Stimulated activated CD4-positive, alpha-beta T cell treated with anti-CD3 and anti-CD28 coated beads, Interleukin-4, amount 100 ng/mL, for 4 hours (primary cell): Measurements from ENCODE around the gene SMYD2.

Source experiments
- DNase-seq, 2 experiments: peaks; one replicate each; pipeline ENCODE4 v3.0.0-alpha.2; 2020

The SMYD2 gene

GRCh38 chr1:214303141-214303930 is 22.4 kb downstream of the SMYD2 start:
- DNase-seq = no peak

GRCh38 chr1:214305164-214305751 is 24.3 kb downstream of the SMYD2 start:
- no peak for DNase-seq

DNA sequence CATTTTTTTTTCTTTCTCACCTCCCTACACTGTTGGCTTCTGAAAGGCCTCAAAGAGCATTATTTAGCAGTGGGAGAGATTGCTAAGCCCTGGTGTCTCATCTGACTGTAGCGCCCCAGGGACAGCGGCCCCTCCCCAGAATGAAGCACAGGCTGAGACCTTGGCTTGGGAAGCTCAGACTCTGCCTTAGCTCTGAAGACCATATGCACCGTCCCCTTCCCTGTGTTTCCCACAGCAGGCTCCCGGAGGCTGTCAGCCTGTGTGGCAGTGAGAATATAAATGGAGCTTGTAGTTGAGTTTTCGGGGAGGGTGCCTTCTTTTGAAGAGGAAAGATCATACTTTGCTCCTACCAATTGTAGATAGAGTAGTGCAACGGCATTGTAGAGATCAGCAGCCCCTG is 25.3 kb downstream of the SMYD2 start:
- DNase-seq = no peak

DNA sequence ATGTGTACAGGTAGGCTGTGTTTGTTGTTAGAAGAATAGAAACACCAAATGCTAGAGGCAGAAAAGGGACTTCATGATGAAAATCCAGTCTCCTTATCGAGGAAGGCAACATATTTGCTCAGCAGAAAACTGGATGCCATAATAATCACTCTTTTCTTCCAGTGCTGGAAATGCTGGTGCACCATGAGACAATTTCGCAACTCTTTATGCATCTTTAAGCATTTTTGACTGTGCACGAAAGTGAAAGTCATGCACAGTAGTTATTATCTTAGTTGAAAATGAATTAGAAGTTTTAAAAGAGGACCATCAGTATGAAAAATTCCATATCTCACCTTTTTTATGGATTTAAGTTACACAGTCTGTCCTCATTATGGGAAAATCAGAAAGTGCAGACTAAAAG is 29.1 kb downstream of the SMYD2 start:
- DNase-seq = no peak

DNA sequence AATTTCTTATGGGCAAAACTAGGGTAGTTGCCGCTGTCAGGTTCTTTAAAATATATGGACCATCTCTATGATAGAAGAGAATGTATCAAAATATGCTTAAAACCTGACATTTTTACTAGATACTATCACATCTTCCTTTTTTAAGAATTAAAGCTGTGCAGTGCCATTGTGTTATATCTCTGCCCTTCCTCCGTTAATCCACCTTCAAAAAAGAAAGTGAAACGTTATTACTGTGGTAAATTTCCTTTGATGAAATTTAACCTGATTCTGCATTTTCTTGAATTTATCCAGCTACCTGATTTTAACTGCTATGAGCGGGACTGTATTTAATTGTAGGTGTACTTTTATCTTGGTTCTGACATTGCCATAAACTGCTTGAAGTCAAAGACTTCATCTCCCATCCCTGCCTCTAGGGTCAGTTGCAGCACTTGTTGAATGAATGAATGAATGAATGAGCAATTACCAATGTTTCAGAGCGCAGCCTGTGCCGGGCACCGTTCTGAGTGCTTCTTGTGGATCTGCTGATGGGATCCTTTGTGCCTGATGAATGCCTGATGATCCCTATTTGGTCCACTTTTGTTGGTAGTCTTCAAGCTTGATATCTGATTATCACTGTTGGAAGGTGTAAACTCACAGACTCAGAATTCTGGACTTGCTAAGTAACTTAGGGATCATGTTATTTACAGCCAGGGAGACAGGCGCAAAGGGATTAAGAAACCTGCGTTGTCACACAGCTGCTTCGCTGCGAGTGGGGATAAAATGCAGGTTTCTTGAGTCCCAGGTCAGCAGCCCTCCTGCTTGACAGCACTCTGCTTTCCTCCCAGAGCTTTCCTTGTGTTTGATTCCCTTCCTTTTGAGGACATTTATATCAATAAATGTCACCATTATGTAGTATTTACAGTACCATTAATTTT is 30.1 kb downstream of the SMYD2 start:
- no peak for DNase-seq

DNA sequence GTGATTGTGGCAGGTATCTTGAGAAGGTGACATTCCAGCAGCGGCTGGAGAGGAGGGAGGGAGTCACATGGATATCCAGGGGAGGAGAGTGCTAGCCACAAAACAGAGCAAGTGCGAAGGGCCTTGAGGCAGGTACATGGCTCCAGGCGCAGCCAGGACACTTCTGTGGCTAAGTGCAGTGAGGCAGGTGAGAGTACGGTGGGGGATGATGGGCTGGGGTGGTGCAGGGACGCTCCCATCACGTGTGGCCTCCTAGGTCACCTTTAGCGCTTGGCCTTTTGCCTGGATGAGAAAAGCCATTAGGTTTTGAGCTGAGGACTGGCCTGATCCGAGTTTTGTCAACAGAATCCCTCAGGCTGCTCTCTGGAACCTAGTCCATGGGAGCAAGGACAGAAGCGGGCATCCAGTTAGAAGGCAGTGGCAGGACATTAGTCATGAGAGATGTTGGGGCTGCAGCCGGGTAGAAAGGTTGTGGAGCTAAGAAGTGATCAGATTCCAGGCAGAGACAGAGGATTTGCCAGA is 31.6 kb downstream of the SMYD2 start:
- DNase-seq = no peak

DNA sequence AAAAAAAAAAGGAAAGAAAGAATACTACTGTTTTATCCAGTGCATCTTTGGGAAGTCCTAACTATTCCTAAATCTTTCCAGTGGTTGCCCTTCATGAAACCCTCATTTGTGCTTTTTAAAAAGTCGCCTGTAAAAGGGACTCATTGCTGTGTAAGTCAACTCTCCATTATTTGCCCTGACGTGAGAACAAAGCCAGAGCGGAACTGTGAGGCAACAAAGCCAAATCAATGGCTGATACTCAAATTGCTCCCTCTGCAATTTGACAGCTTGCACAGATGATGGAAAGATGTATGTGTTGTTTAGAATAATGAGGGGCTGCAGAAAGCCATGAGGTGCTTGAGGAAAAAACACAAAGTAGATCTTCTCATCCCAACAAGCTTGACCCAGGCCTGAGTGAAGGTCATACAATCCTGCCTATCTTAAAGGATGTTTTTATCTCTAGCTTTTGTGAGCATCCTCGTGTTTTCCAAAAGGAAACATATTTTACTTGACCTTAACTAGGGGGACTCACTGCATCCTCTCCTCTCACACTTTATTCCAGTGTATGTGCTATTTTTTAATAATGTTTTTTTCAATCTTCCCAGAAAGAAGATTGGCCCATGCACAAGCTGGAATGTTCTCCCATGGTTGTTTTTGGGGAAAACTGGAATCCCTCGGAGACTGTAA is 33.4 kb downstream of the SMYD2 start:
- no peak for DNase-seq

DNA sequence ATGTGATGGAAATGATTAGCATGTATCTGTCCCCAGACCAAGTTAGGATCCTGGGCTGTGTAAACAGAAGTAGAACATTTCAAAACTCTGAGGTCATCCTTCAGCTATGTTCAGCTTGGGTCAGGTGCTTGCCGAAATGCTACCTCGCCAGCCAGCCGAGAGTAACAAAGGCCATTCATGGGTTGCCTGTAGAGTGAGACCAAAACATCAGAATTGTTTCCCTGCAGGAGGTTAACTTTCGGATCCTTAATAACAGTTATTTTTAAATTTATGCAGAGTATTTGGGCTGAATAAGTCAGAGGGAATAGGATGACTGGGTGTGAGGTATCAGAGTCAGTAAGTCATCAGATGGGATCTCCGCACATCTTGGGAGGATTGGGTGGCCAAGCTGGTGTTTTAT is 35.6 kb downstream of the SMYD2 start:
- no peak for DNase-seq

- no peak for DNase-seq
Measured at GRCh38 chr1:214317300-214317699, 36.3 kb downstream of the SMYD2 start.

DNA sequence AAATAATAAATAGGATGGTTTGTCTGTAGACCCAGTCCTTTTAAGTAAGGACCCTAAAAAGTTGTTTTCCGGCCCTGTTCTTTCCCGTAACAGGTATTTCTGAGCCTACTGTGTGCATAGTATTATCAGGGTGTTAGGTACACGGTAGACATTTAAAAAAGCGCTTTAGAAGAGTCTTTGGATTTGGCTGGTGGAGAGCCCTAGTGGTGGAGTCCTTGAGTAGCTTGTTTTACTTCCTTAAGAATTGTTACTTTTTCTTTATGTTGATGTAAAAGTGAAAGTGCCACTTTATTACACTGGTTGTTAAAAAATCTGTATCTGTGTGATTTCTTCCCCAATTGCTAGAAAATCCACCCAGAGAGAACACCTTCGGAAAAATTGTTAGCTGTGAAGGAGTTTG is 36.8 kb downstream of the SMYD2 start:
- DNase-seq = no peak

- no peak for DNase-seq
Measured at GRCh38 chr1:214318356-214318755, 37.4 kb downstream of the SMYD2 start.

DNA sequence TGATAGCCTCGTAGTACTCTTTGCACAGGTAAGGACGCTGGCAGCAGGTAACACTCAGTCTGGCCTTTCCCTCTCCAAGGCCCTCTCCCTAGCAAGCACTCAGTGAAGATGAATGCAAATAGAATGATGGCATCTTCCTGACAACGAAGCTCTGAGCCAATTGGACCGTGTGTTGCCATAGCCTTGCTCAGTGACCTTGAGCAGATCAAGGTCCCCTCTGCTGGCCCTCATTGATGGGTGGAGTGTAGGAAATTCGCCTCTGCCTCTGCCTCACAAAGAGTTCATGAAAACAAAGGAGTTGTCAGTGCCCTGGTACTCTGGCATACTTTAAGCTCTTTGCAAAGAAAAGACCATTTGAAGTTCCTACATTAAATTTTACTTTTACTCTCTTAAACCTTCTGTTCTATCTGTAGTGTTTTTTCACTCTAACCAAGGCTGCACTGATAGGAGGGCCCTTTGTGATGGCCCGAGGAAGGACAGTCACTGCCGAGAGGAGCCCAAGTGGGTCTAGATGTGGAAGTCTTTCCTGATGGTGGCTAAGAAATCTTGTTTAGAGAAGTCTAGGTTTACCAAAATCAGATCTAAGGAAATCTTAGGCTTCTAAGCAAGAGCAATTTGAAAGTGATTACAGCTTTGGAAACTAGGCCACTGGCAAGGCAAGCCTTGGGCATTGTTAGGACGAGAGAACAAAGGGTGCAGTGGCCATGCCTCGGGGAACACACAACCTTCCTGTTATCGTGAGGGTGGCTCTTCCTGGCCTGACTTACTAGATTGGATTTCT is 38.2 kb downstream of the SMYD2 start:
- DNase-seq = no peak

DNA sequence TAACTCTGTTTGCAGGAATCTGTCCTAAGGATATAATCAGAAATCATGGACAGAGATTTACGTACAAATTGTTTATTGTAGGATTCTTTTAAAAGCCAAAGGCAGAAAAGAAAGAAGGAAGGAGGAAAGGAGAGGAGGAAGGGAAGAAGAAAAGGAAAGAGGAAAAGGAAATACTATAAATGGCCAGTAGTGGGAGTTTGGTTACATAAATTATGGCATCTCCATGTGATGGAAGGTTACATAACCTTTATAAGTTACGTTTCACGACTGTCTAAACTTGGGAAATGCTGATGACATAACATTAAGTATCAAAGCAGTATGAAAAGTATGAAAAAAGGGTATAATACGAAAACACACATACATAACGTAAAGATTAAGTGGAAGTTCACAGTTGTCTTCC is 39.0 kb downstream of the SMYD2 start:
- no peak for DNase-seq

DNA sequence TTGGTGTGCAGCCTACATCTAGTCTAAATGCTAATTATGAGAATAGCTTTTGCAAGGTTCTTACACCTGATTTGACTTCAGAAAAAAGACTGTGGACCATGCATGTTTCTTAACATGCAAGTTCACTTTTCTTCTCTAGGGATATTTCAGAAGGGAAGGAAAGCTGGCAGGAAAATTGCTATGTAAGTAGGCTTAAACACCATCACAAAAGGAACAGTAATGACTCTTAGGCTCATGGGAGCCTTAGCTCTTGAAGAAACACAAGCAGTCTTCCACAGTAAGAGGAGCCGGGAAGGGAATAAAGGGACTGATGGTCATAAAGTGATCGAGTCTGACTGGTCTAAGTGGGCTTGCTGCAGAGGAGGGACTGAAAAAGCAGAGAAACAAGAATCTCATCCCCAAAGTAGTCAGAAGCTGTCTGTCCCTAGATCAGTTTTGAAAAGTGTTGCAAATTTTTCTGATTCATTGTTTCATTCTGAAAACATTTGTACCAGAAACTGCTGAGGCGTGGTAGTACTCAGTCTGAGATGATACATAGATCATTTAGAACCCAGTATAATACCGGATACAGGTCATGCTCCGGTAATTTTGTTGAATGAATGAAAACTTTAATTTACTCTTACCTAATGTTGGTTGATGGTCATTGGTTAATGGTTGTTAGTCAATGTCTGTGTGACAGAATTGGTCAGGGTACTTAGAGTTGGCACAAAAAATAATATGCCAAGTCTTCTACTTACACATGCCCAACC is 40.9 kb downstream of the SMYD2 start:
- DNase-seq = no peak

GRCh38 chr1:214324896-214325800 is 44.2 kb downstream of the SMYD2 start:
- DNase-seq = no peak

DNA sequence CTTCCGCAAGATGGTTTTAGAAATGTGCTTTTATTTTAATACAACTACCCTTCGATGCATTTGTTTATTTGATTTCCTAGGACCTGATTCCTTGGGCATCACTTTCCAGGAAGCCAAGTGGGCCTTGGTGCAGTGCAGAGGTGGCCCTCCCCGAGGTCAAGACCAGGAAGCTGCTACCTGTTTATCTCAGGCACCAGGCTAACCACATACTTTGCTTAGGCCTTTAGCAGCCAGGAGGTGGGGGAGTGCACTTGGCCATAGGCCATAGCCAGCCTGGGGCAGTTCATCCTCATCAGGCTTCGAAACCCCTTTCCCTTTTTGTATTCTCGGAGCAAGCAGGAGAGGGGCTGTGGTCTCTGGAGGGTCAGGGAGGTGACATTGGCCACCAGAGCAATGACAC is 45.4 kb downstream of the SMYD2 start:
- no peak for DNase-seq

DNA sequence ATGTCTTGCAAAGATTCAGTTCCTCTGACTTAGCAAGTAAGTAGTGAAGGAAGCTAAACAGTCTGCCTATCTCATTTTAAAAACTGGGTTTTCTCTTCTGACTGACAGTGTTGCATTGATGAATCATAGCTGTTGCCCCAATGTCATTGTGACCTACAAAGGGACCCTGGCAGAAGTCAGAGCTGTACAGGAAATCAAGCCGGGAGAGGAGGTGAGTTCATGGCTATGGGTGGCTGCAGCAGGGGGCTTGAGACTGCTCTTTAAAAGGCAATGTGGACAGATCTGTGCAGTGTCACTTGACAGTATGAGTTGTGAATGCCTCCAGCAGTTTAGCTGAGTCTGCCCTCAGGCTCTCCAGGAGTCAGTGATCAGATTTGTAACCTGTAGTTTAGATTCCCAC is 46.6 kb downstream of the SMYD2 start:
- DNase-seq = no peak

GRCh38 chr1:214328770-214329469 is 48.0 kb downstream of the SMYD2 start:
- peak; percentile 66 to 72 for DNase-seq

DNA sequence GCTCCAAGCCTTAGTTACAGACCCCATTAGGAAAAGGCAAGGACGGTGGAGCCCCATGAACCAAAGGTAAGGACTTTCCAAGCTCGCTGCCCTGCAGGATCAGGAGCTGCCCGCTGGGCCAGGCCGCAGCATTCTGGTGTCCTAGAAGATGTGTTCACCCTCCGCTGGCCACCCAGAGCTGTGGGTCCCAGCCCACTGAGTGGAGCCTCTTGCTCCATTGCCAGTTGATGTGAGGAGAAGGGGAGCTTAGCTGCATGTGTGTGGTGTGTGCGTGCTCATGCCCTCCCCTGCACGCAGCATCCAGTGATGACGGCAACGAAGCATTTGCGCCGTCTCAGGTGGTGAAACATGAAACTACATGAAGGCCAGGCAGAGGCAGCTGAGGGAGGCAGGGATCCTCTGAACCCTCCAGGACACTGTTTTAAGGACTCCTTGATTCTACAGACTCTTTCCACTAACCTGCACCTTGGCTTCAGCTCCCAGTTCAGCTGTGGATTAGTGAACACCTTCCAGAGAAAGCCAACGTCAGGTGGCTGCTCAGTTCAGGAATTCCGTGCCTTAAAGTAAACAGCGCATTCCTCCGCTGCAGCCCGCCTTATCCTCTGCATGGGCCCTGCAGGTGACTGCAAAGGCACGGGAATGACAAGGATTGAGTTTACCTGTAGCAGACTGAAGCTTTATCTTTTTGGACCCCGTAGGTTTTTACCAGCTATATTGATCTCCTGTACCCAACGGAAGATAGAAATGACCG is 48.7 kb downstream of the SMYD2 start:
- no peak for DNase-seq
